Activated naive CD8-positive, alpha-beta T cell (primary cell): ENCODE results near the gene SLC37A2.
"Not testable (repeated sequence)": the region's sequence is repeated elsewhere in the genome, so short reads cannot be mapped to it uniquely, and the experiment has no call there.

Source experiments
- H3K27ac Mint-ChIP-seq: one replicate; pipeline ENCODE4 v1.8.0; 2021; ENCODE audit warnings: mixed read lengths
- H3K27me3 Mint-ChIP-seq: one replicate; pipeline ENCODE4 v1.8.0; 2021; ENCODE audit warnings: mixed read lengths
- H3K36me3 Mint-ChIP-seq: one replicate; pipeline ENCODE4 v1.8.0; 2021; ENCODE audit warnings: mixed read lengths
- H3K4me1 Mint-ChIP-seq: one replicate; pipeline ENCODE4 v1.8.0; 2021; ENCODE audit warnings: low read depth, mixed read lengths
- H3K4me3 Mint-ChIP-seq: one replicate; pipeline ENCODE4 v1.8.0; 2021; ENCODE audit warnings: mild to moderate bottlenecking, mixed read lengths
- H3K9me3 Mint-ChIP-seq: one replicate; pipeline ENCODE4 v1.8.0; 2021; ENCODE audit warnings: low read depth, mixed read lengths

The SLC37A2 gene

DNA sequence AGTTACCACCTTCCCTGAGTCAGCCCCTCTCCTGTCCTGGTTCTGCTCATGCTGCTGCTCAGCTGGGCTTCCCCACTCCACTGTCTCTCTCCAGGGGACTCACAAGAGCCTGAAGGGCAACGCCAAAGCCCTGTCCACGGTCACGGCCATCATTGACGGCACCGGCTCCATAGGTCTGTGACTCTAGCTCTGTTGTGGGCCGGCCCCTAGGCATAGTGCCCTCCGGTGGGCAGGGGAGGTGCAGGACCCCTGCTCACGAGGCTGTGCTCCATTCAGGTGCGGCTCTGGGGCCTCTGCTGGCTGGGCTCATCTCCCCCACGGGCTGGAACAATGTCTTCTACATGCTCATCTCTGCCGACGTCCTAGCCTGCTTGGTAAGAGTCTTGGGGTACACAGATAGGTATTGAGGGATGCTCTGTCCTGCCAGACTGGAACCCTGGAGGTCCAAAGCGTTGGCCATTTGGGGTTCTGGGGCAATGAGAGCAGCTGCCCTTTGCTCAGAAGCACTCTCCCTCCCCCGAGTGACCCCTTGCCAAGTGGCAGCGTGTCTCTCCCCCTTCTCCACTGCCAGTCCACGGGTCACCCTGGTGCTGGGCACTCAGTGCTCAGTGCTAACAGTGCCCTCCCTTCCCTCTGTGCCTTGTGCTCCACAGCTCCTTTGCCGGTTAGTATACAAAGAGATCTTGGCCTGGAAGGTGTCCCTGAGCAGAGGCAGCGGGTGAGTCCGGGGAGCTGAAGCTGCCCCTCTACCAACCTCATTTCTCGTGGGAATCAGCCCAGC is 22.4 kb downstream of the SLC37A2 start:
- Mint-ChIP-seq H3K27ac (no peak overlapping the region), H3K36me3 (no peaks in the 10 kb centered on the region), H3K9me3 (no peaks in the 10 kb centered on the region), H3K4me1 (peaks cover 2% of the 10 kb centered on the region), H3K4me3 (no peak overlapping the region), H3K27me3 (no peaks in the 10 kb centered on the region)

DNA sequence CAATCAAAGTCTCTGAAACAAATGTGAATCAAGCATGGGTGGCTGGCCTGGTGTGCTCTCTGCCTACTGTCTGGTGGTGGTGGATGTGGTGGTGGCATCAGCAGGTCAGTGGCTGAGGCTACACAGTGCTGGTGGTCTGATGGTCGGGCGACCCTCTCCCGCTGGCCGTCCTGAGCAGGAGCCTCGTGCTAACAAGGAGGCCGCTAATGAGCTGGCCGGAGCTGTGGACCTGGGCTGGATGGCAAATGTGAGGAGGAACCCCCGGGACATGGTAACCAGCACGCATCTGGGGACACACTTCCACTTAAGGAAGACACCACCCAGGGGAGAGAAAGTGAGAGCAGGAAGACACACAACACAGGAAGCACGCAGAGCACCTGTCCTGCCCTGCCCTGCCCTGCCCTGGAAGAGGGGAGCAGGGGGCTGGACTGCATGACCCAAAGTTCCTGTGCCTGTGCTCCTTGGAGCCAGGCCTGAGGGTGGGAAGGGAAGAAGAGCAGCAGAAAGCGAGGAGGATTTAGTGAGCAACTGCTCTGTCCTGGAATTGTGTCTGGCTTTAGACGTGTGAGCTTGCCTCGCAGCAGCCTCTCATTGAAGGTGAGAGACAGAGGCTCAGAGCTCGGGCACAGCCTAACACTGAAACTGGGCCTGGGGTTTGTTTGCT is 23.7 kb downstream of the SLC37A2 start:
- no peak overlapping the region for H3K27ac Mint-ChIP-seq
- H3K4me1 Mint-ChIP-seq, result peaks cover 2% of the 10 kb centered on the region
- no peak overlapping the region for H3K4me3 Mint-ChIP-seq
- H3K9me3 Mint-ChIP-seq, result no peaks in the 10 kb centered on the region
- H3K36me3 Mint-ChIP-seq, result no peaks in the 10 kb centered on the region
- H3K27me3 Mint-ChIP-seq, result no peaks in the 10 kb centered on the region

DNA sequence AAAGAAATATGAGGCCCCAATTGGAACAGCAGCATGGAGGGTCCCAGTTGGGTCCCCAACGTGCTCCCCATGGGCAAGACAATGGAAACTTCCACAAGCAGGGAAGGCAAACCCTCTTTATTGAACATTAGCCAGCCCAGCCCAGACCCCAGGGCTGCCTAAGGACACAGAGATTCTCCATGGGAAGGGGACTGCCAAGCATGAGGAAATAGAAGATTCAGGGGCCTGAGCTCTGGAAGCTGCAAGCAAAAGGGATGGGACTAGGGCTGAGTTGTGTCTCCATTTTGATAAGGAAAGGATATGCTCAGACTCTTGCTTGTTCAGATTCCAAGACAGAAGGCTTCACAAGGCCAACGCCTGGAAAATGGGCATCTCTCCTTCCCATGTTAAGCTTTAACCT is 25.0 kb downstream of the SLC37A2 start:
- Mint-ChIP-seq H3K27ac (no peak overlapping the region), H3K4me3 (no peak overlapping the region), H3K9me3 (no peaks in the 10 kb centered on the region), H3K4me1 (peaks cover 2% of the 10 kb centered on the region), H3K36me3 (no peaks in the 10 kb centered on the region), H3K27me3 (no peaks in the 10 kb centered on the region)

DNA sequence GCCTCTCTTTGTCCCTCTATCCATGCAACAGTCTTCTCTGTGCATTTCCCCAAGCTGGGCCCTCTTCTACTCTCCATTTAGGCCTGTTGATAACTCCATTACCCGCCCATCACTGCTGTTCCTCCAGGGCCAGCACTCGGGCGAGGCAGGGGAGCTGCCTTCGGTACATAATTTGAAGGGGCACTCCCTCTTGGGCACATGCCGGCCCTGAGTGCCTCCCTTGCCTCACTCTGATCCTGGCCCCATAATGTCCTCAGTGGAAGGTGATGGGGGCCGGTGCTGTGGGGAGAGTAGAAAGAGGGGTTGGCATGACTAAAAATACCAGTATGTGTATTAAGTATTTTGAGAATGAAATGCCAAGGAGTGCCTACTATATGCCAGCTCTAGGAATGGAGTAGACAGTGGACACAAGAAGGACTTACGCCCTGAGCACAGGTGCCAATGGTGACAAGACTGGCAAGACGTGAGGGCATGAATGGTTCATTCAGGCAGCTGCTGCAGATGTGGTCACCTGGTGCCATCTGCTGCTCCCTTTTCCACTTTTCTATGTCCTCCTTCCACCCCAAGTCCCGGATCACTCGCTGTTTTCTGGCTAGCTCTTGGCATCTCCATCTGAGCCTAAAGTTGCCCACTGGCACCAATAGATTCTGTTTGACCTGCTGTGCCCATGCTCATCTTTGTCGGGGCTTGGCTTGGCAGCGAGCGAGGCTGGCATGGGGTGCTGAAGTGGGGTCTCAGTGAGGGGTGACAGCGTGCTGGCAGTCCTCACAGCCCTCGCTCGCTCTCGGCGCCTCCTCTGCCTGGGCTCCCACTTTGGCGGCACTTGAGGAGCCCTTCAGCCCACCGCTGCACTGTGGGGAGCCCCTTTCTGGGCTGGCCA is 25.7 kb downstream of the SLC37A2 start:
- Mint-ChIP-seq H3K27ac (no peak overlapping the region), H3K36me3 (peaks cover under 1% of the 10 kb centered on the region), H3K4me3 (no peak overlapping the region), H3K9me3 (no peaks in the 10 kb centered on the region), H3K27me3 (no peaks in the 10 kb centered on the region), H3K4me1 (peaks cover 2% of the 10 kb centered on the region)

DNA sequence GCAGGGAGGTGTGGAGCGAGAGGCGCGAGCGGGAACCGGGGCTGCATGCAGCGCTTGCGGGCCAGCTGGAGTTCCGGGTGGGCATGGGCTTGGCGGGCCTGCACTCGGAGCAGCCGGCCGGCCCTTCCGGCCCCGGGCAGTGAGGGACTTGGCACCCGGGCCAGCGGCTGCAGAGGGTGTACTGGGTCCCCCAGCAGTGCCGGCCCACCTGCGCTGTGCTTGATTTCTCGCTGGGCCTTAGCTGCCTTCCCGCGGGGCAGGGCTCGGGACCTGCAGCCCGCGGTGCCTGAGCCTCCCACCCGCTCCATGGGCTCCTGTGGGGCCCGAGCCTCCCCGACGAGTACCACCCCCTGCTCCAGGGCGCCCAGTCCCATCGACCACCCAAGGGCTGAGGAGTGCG is 26.4 kb downstream of the SLC37A2 start:
- not testable (repeated sequence) for H3K27ac Mint-ChIP-seq, H3K36me3 Mint-ChIP-seq, H3K9me3 Mint-ChIP-seq, H3K4me1 Mint-ChIP-seq, H3K27me3 Mint-ChIP-seq, H3K4me3 Mint-ChIP-seq

DNA sequence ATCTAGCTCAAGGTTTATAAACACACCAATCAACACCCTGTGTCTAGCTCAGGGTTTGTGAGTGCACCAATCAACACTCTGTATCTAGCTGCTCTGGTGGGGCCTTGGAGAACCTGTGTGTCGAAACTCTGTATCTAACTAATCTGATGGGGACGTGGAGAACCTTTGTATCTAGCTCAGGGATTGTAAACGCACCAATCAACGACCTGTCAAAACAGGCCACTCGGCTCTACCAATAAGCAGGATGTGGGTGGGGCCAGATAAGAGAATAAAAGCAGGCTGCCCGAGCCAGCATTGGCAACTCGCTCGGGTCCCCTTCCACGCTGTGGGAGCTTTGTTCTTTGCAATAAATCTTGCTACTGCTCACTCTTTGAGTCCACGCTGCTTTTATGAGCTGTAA is 27.0 kb downstream of the SLC37A2 start:
- H3K4me1 Mint-ChIP-seq, H3K27ac Mint-ChIP-seq: not testable (repeated sequence)

DNA sequence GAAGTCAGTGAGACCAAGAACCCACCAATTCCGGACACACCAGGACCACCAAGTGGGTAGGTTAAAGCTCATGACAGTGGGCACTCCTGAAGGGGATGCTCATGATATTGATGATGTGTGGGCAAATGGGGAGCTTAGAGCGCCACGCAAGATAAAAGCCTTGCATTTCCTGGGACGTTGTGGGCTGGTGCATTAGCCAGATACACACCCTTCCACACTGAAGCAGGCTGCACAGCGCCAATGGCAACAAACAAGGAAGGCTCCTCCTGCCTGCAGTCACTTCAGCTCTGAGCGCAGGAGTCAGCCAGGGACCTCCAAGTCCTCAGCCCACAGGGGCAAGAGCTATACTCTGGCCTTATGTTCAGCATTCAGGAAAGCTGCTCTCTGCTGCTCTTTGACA is 27.7 kb downstream of the SLC37A2 start:
- peaks cover 2% of the 10 kb centered on the region for H3K36me3 Mint-ChIP-seq
- H3K9me3 Mint-ChIP-seq, result no peaks in the 10 kb centered on the region
- no peak overlapping the region for H3K4me3 Mint-ChIP-seq
- H3K27ac Mint-ChIP-seq, result no peak overlapping the region
- H3K27me3 Mint-ChIP-seq, result no peaks in the 10 kb centered on the region
- peaks cover 2% of the 10 kb centered on the region for H3K4me1 Mint-ChIP-seq

More for the DNA sequence above, 27.0 kb downstream of the SLC37A2 start:
- H3K9me3 Mint-ChIP-seq, H3K36me3 Mint-ChIP-seq, H3K4me3 Mint-ChIP-seq, H3K27me3 Mint-ChIP-seq: not testable (repeated sequence)

DNA sequence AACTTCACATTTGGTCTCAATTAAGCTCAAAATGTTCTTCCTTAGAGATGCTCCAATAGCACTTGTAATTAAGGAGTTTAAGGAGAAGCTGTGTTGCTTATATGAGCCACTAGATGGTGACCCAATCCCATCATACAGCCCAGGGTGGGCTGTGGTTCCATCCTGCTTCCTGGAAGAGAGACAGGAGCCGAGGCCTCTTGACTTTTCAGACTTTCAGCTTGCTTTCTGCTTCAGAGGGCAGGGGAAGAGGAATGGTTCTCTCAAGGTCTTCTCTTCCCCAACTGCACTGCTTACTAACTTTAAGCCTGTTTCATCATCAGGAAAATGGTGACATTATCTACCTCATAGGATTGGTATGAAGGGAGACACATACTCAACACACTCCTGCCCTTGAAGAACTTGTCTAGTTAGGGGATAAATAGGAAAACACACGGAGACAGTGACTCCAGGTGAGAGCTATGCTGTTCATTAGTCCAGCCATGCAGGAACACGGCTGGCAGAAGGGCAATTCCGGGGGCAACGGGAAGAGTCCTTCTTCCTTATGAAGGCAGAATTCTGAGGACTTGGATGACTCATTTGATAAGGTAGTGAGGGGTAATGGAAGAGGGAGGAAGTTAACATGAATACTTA is 28.3 kb downstream of the SLC37A2 start:
- Mint-ChIP-seq H3K27me3 (no peaks in the 10 kb centered on the region), H3K4me1 (peaks cover 2% of the 10 kb centered on the region), H3K36me3 (peaks cover 2% of the 10 kb centered on the region), H3K27ac (no peak overlapping the region), H3K4me3 (no peak overlapping the region), H3K9me3 (no peaks in the 10 kb centered on the region)

DNA sequence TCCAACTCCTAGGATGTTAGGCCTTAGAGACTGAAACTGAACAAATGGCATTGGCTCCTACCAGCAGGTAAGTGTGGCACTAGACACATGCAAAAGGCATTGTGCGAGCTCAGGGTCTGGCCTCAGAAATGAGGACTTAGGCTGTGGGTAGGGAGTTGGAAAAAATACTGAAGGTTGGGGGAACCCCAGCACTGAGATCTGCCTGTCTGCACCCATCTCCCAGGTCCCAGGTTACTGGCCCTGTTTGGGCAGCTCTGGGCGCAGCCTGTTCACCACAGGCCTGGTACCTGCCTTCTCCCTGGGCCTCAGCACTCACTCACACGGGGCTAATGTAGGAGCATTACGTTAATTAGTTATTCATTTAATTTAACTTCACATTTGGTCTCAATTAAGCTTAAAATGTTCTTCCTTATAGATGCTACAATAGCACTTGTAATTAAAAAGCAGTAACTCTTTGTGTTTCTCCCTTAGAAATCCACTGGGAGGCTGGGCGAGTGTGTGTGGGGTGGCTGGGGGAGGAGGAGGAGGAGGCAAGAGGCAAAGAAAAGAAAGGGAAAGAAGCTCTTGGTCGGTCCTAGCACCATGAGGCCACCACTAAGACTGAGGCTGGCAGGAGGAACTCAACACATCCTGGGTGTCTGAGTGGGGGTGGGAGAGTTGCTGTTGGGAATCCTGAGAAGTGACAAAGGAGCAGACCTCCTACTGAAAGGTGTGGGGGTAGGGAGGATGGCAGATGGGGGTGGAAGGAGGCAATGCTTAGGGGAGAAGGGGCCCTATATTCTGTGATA is 29.0 kb downstream of the SLC37A2 start:
- H3K9me3 Mint-ChIP-seq, result no peaks in the 10 kb centered on the region
- peaks cover 4% of the 10 kb centered on the region for H3K36me3 Mint-ChIP-seq
- no peaks in the 10 kb centered on the region for H3K27me3 Mint-ChIP-seq
- H3K4me3 Mint-ChIP-seq, result no peak overlapping the region
- peaks cover 2% of the 10 kb centered on the region for H3K4me1 Mint-ChIP-seq
- no peak overlapping the region for H3K27ac Mint-ChIP-seq

DNA sequence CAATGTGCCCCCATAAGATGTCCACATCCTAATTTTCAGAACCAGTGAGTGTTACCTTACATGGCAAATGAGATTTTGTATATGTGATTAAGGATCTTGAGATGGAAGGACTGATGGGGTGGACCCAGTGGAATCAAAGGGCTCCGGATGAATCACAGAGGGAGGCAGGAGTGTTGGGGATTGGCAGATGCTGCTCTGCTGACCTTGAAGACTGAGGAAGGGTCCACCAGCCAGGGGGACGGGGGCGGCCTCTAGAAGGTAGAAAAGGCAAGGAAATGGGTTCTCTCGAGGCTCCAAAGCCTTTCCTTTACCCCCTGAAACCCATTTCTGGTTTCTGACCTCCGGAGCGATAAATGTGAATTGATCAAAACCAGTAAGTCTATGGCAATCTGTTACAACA is 29.6 kb downstream of the SLC37A2 start:
- Mint-ChIP-seq H3K27ac (no peak overlapping the region), H3K4me1 (peaks cover 2% of the 10 kb centered on the region), H3K36me3 (peaks cover 7% of the 10 kb centered on the region), H3K27me3 (no peaks in the 10 kb centered on the region), H3K4me3 (no peak overlapping the region), H3K9me3 (no peaks in the 10 kb centered on the region)

DNA sequence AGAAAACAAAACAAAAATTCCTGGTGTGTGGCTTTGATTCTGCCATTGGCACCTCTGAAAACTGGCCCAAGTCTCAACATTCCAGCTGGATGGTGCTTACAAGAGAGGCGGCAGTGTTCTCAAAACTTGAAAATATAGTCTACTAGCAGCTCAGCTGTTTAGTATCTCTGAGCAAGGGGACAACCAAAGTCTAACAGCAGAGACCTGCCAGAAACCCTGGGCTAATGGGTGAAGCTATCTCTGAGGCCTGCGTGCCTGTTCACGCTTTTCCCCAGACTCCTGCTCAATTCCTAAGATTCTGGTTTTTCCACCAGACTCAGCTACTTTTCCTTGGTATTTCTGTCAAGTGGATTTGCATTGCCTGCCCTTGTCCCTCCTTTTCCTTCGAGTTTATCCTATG is 30.4 kb downstream of the SLC37A2 start:
- H3K27me3 Mint-ChIP-seq, result no peaks in the 10 kb centered on the region
- H3K36me3 Mint-ChIP-seq, result peaks cover 7% of the 10 kb centered on the region
- peaks cover 2% of the 10 kb centered on the region for H3K4me1 Mint-ChIP-seq
- no peak overlapping the region for H3K27ac Mint-ChIP-seq
- no peaks in the 10 kb centered on the region for H3K9me3 Mint-ChIP-seq
- no peak overlapping the region for H3K4me3 Mint-ChIP-seq

DNA sequence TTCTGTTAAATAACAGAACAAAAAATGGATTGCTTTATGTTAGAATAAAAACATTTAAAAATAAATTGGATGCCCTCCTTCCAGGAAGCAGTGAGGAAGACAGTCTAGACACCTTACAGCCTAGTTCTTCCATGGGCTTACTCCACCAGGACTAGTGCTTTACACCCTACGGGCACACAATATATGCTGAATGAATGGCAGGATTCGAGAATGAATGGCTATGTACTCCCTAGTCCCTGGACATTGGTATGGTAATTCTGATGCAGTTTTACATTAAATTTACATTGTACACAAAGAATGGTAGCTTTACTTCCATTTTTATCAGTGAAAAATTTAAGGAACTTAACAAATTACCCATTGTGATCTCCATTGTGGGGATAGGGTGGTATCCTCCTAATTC is 31.6 kb downstream of the SLC37A2 start:
- H3K27ac Mint-ChIP-seq, result no peak overlapping the region

DNA sequence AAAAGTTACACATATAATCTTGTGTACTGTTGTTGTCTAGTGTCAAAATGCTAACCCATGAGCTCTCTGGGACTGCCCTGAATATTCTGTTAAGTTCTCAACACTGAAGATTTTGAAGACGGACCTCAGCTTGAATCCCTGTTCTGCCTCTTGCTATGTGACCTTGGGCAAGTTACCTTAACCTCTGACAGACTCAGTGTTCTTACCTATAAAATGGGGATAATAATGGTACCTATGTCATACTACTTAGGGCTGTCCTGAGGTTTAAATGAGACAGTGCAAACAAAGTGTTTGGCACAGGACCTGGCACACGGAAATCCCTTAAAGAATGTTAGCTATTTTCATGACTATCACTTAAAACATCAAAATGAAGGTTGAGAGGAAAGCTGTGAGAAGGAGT is 37.0 kb downstream of the SLC37A2 start:
- Mint-ChIP-seq H3K4me1 (no peaks in the 10 kb centered on the region), H3K4me3 (no peak overlapping the region), H3K27me3 (no peaks in the 10 kb centered on the region), H3K27ac (no peak overlapping the region), H3K36me3 (peaks cover 21% of the 10 kb centered on the region), H3K9me3 (no peaks in the 10 kb centered on the region)

More for the DNA sequence above, 31.6 kb downstream of the SLC37A2 start:
- no peak overlapping the region for H3K4me3 Mint-ChIP-seq
- peaks cover 2% of the 10 kb centered on the region for H3K4me1 Mint-ChIP-seq
- H3K36me3 Mint-ChIP-seq, result peaks cover 7% of the 10 kb centered on the region
- H3K27me3 Mint-ChIP-seq, result no peaks in the 10 kb centered on the region
- no peaks in the 10 kb centered on the region for H3K9me3 Mint-ChIP-seq

DNA sequence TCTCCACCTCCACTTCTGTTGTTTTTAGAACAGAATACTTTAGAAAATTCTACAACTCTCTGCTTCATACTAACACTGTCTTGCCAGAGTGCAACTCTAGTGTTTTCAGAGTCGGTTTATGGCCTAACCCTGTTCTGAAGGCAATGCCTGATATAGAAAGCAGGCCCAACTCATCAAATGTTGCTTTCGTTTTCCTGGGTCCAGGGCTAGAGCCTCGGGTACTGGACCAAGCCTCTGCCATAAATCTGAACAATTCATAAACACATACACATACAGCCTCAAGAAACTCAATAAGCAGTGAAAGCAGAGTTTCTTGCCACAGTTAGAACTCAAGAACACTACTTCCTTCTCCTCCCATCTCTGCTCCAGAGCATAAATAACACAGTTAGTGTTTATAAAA is 38.5 kb downstream of the SLC37A2 start:
- no peaks in the 10 kb centered on the region for H3K9me3 Mint-ChIP-seq
- peaks cover 3% of the 10 kb centered on the region for H3K4me1 Mint-ChIP-seq
- peaks cover 20% of the 10 kb centered on the region for H3K36me3 Mint-ChIP-seq
- no peak overlapping the region for H3K27ac Mint-ChIP-seq
- no peak overlapping the region for H3K4me3 Mint-ChIP-seq
- H3K27me3 Mint-ChIP-seq, result no peaks in the 10 kb centered on the region
